GM12892 (cell line): ENCODE measurements around the gene SLC35D3.

Experiments
- POLR2A ChIP-seq: IDR thresholded peaks from 2 replicates; pipeline ENCODE4 v1.6.1; 2011; ENCODE audit warnings: low read depth, low read length, control low read depth
- POLR2AphosphoS5 ChIP-seq: IDR thresholded peaks from 2 replicates; pipeline ENCODE4 v1.6.1; 2011; ENCODE audit warnings: low read depth, low read length, control low read depth
- TAF1 ChIP-seq: IDR thresholded peaks from 2 replicates; pipeline ENCODE4 v1.6.1; 2011; ENCODE audit warnings: low read depth, mild to moderate bottlenecking, control low read depth, low read length, borderline replicate concordance

- TF ChIP-seq POLR2A (no peak), TAF1 (no peak), POLR2AphosphoS5 (no peak)
Observed at GRCh38 chr6:136889271-136890193, 32.6 kb upstream of the SLC35D3 start.
